Liver (tissue), 9 donors: ENCODE results near the gene SLC66A1. TPM values are rescaled to one million over a fixed set of nuclear protein-coding genes. Genes with fewer than 3 reads are reported as not detected.

Source experiments
- DNase-seq: peaks from one replicate; pipeline ENCODE4 v3.0.0-alpha.2; 2017; ENCODE audit warnings: low spot score
- H3K27ac ChIP-seq, 2 donors: one replicate each; pipeline ENCODE4 v1.7.0; 2013; ENCODE audit warnings: inconsistent platforms in 2 of 2, low read length in 2 of 2, control low read depth in 1 of 2, low read depth in 1 of 2, mild to moderate bottlenecking in 1 of 2
- H3K27me3 ChIP-seq, 4 donors: one replicate each; pipeline versions ENCODE4 v1.6.1 to v1.7.0; 2013; ENCODE audit warnings: low read length in 3 of 4, inconsistent platforms in 1 of 4, mild to moderate bottlenecking in 1 of 4, moderate library complexity in 1 of 4; ENCODE audit not compliant: control insufficient read depth in 4 of 4, insufficient read depth in 4 of 4
- H3K36me3 ChIP-seq, 4 donors: one replicate each; pipeline versions ENCODE4 v1.6.1 to v1.7.0; 2013; ENCODE audit warnings: low read length in 3 of 4, mild to moderate bottlenecking in 3 of 4, low read depth in 1 of 4, moderate library complexity in 1 of 4; ENCODE audit not compliant: control insufficient read depth in 4 of 4, insufficient read depth in 3 of 4
- H3K4me1 ChIP-seq, 4 donors: one replicate each; pipeline versions ENCODE4 v1.6.1 to v1.7.0; 2013; ENCODE audit warnings: low read length in 3 of 4, mild to moderate bottlenecking in 3 of 4, moderate library complexity in 1 of 4; ENCODE audit not compliant: control insufficient read depth in 4 of 4, insufficient read depth in 4 of 4
- H3K4me3 ChIP-seq, 3 donors: one replicate each; pipeline versions ENCODE4 v1.6.1 to v1.7.0; 2013; ENCODE audit warnings: low read length in 3 of 3, control low read depth in 1 of 3, low read depth in 1 of 3, mild to moderate bottlenecking in 1 of 3
- H3K9ac ChIP-seq, 2 donors: one replicate each; pipeline ENCODE4 v1.7.0; 2013; ENCODE audit warnings: low read length in 2 of 2, mild to moderate bottlenecking in 2 of 2, moderate library complexity in 2 of 2, control low read depth in 1 of 2, low read depth in 1 of 2
- H3K9me3 ChIP-seq, 4 donors: one replicate each; pipeline versions ENCODE4 v1.6.1 to v1.7.0; 2013; ENCODE audit warnings: low read length in 3 of 4; ENCODE audit not compliant: control insufficient read depth in 4 of 4
- EGR1 ChIP-seq, 2 donors: IDR thresholded peaks; 2 replicates each; pipeline ENCODE4 v1.6.1; 2016 to 2018; ENCODE audit warnings: antibody characterized with exemption in 2 of 2, low read depth in 2 of 2
- FOXA2 ChIP-seq: IDR thresholded peaks from 2 replicates; pipeline ENCODE4 v1.6.1; 2016; ENCODE audit warnings: antibody characterized with exemption
- GABPA ChIP-seq, 2 donors: IDR thresholded peaks in 1 of 2; conservative IDR thresholded peaks in 1 of 2; 2 replicates each; pipeline ENCODE4 v1.6.1; 2016; ENCODE audit warnings: antibody characterized with exemption in 2 of 2, mild to moderate bottlenecking in 1 of 2, moderate library complexity in 1 of 2
- HNF4G ChIP-seq: IDR thresholded peaks from 2 replicates; pipeline ENCODE4 v1.6.1; 2016; ENCODE audit warnings: antibody characterized with exemption
- NR2F2 ChIP-seq: IDR thresholded peaks from 2 replicates; pipeline ENCODE4 v1.6.1; 2016; ENCODE audit warnings: antibody characterized with exemption
- RXRA ChIP-seq, 2 donors: IDR thresholded peaks; 2 replicates each; pipeline ENCODE4 v1.6.1; 2017 to 2018; ENCODE audit warnings: antibody characterized with exemption in 2 of 2, mild to moderate bottlenecking in 1 of 2
- TAF1 ChIP-seq: conservative IDR thresholded peaks from 2 replicates; pipeline ENCODE4 v1.6.1; 2016; ENCODE audit warnings: antibody characterized with exemption, mild to moderate bottlenecking
- YY1 ChIP-seq: IDR thresholded peaks from 2 replicates; pipeline ENCODE4 v1.6.1; 2016; ENCODE audit warnings: antibody characterized with exemption, mild to moderate bottlenecking
- WGBS: extraction: QIAGEN DNeasy Blood & Tissue Kit; methylation state at CpG from one replicate; pipeline ENCODE4 v1.1.7; 2013; 5-methylcytosine and 5-hydroxymethylcytosine counted together
- polyA plus RNA-seq, 2 donors: library from polyadenylated mRNA; stranded (reverse) in 1 of 2; unstranded in 1 of 2; fragments of 200-250 nt in 1 of 2; fragments of >200 nt in 1 of 2; fragmentation: Nextera tagmentation in 1 of 2; extraction: Ambion mirVana in 1 of 2; gene quantifications; one replicate each; pipeline versions ENCODE4 v1.2.1 to v1.2.3, GENCODE V29; 2013 to 2015
- total RNA-seq, 2 donors: library from RNA; depleted of rRNA; stranded (reverse); fragments of >200 nt; gene quantifications; one replicate each; pipeline ENCODE4 v1.2.3, GENCODE V29; 2014
- TF ChIP-seq, protein P1 (sequence below): IDR thresholded peaks from 2 replicates; pipeline ENCODE4 v1.6.1; 2016; ENCODE audit warnings: antibody characterized with exemption
- TF ChIP-seq, protein P2 (sequence below): IDR thresholded peaks from 2 replicates; pipeline ENCODE4 v1.6.1; 2016; ENCODE audit warnings: antibody characterized with exemption
- TF ChIP-seq, protein P3 (sequence below): IDR thresholded peaks from 2 replicates; pipeline ENCODE4 v1.6.1; 2016; ENCODE audit warnings: antibody characterized with exemption
- TF ChIP-seq, protein P4 (sequence below): fragments of 150-350 bp; IDR thresholded peaks from 2 replicates; pipeline ENCODE4 v1.5.1; 2017; ENCODE audit warnings: improper control_type of control experiment, low read depth, low read length; ENCODE audit not compliant: missing input control
- donor health status: healthy.
- donor health status: healthy.
- donor health status: healthy.
- donor health status: healthy.
- donor health status: healthy.

The SLC66A1 gene, protein sequence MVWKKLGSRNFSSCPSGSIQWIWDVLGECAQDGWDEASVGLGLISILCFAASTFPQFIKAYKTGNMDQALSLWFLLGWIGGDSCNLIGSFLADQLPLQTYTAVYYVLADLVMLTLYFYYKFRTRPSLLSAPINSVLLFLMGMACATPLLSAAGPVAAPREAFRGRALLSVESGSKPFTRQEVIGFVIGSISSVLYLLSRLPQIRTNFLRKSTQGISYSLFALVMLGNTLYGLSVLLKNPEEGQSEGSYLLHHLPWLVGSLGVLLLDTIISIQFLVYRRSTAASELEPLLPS
- total RNA-seq (10 to 100 TPM; 12.8 to 15.2 TPM), polyA plus RNA-seq (10 to 100 TPM in 1 of 2 donors, 1 to 10 TPM in 1; 6.8 to 16.0 TPM)

DNA sequence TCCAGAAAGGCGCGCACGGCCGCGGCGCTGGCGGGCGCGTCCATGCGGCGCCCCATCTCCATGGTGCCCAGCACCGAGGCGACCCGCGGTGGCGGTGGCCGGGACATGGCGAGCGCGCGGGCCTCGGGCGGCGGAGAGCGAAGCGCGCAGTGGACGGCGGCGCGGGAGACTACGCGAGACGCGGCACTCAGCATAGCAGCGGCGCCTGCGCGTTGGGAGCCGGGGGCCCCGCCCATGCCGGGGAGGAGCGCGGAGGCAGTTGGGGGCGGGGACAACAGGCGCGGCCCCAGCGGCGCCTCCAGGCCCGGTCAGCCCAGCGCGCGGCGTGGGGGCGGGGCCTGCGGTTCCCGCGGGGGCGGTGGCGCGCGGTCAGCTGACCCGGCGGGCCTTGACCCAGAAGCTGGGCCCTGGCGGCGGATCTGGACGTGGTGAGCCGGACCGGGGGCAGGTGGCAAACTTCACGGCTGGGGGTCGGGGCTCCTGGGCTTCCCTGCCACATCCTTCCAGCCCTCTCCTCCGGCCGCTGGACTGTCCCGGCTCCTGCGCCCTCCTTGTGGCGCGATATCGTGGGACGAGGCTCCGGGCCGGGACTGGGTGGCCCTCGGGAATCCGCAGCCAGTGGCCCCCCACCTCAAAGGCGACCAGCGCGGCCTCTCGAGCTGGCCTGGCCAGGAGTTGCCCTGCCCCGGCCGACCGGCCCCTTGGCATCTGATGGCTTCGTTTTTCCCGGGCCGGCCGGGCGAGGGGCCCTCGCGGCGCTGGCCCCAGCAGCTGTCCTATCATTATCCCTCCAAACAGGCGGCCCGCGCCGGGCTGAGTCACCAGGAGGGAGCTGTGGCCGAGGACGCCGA lies at the start of gene SLC66A1, which contains the start of gene AKR7A2:
TSS of gene SLC66A1 (plus strand) at position 396 of the 851 bp plus-strand sequence. CDS start 5,352 bp downstream, outside the sequence.
TSS of gene AKR7A2 (minus strand) at position 214 of the 851 bp plus-strand sequence. CDS start at position 194, 20 bp downstream.
- H3K9ac ChIP-seq, result peak within 1 kb of the TSS; percentile 68 to 92

DNA sequence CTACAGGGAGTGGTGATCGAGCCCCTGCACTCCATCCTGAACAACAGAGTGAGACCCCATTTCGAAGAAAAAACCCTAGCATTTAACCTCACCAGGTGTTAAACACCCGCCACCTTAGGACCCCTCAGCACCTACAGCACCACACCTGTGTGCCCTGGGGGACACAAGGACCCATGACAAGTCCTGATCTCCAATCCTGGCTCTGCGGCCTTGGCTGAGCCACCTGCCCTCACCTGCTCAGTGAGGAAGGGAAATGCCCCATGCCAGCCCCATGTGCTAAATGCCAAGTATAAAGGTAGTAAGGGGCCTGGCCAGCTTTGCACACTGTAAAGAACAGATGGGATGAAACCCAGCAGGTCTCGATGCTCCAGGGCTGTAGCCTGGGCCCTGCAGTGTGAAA lies 49.4 kb upstream of the SLC66A1 start:
- TF ChIP-seq NR2F2 (no peak), EGR1 (IDR thresholded peaks at IDR 0.05; ENCODE audit: low read depth in 2 of 2) (no peak), TAF1 (no peak), HNF4G (no peak), YY1 (no peak), FOXA2 (no peak)
- TF ChIP-seq, protein P1, sequence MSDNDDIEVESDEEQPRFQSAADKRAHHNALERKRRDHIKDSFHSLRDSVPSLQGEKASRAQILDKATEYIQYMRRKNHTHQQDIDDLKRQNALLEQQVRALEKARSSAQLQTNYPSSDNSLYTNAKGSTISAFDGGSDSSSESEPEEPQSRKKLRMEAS, result no peak
- TF ChIP-seq, protein P2, sequence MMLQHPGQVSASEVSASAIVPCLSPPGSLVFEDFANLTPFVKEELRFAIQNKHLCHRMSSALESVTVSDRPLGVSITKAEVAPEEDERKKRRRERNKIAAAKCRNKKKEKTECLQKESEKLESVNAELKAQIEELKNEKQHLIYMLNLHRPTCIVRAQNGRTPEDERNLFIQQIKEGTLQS, result no peak
- TF ChIP-seq, protein P3, sequence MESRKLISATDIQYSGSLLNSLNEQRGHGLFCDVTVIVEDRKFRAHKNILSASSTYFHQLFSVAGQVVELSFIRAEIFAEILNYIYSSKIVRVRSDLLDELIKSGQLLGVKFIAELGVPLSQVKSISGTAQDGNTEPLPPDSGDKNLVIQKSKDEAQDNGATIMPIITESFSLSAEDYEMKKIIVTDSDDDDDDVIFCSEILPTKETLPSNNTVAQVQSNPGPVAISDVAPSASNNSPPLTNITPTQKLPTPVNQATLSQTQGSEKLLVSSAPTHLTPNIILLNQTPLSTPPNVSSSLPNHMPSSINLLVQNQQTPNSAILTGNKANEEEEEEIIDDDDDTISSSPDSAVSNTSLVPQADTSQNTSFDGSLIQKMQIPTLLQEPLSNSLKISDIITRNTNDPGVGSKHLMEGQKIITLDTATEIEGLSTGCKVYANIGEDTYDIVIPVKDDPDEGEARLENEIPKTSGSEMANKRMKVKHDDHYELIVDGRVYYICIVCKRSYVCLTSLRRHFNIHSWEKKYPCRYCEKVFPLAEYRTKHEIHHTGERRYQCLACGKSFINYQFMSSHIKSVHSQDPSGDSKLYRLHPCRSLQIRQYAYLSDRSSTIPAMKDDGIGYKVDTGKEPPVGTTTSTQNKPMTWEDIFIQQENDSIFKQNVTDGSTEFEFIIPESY, result no peak
- 95% methylated on average over 5 of the region's 5 CpGs for WGBS
- DNase-seq, result no peak
- H3K4me3 ChIP-seq, result no peak overlapping the region
- no peaks in the 10 kb centered on the region for H3K4me1 ChIP-seq
- H3K36me3 ChIP-seq, result peaks cover 16 to 68% (median 32%) of the 10 kb centered on the region in 4 donors
- H3K9me3 ChIP-seq, result no peaks in the 10 kb centered on the region
- H3K9ac ChIP-seq, result no peak overlapping the region
- H3K27me3 ChIP-seq, result no peaks in the 10 kb centered on the region
- no peak overlapping the region for H3K27ac ChIP-seq

More for the DNA sequence above, at the start of gene SLC66A1, which contains the start of gene AKR7A2:
- Histone ChIP-seq H3K4me3 (peak within 1 kb of the TSS; percentile 71 to 79 (median 76)), H3K36me3 (peaks cover 6 to 12% (median 10%) of the 10 kb centered on the region in 4 donors), H3K4me1 (peaks cover 3 to 24% (median 19%) of the 10 kb centered on the region in 4 donors), H3K27me3 (no peaks in the 10 kb centered on the region), H3K9me3 (no peaks in the 10 kb centered on the region), H3K27ac (peak within 1 kb of the TSS; percentile 83 to 86)
- peak; percentile 93 for DNase-seq
- TF ChIP-seq, protein P4, sequence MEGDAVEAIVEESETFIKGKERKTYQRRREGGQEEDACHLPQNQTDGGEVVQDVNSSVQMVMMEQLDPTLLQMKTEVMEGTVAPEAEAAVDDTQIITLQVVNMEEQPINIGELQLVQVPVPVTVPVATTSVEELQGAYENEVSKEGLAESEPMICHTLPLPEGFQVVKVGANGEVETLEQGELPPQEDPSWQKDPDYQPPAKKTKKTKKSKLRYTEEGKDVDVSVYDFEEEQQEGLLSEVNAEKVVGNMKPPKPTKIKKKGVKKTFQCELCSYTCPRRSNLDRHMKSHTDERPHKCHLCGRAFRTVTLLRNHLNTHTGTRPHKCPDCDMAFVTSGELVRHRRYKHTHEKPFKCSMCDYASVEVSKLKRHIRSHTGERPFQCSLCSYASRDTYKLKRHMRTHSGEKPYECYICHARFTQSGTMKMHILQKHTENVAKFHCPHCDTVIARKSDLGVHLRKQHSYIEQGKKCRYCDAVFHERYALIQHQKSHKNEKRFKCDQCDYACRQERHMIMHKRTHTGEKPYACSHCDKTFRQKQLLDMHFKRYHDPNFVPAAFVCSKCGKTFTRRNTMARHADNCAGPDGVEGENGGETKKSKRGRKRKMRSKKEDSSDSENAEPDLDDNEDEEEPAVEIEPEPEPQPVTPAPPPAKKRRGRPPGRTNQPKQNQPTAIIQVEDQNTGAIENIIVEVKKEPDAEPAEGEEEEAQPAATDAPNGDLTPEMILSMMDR, result peak; percentile 11
- no peak for TF ChIP-seq YY1
- TF ChIP-seq GABPA (IDR thresholded peaks at IDR 0.05 in 1 of 2, conservative IDR thresholded peaks at IDR 0.05 in 1 of 2), result no peak
- peak in 1 of 2 donors; percentile 9 for TF ChIP-seq RXRA (IDR thresholded peaks at IDR 0.05)
- peak; percentile 48 to 93 for TF ChIP-seq EGR1 (IDR thresholded peaks at IDR 0.05; ENCODE audit: low read depth in 2 of 2)
- under 1% methylated on average over 105 of the region's 105 CpGs for WGBS
